MM.1S (cell line): ENCODE data around the gene COA3.
A peak's percentile ranks its signal among the peaks of the same experiment; 100 is the strongest.

Source experiments
- DNase-seq: peaks from one replicate; pipeline ENCODE4 v3.0.0-alpha.2; 2015
- H2AFZ ChIP-seq: fragments of 300-600 bp; sonication (generic); 2 replicates; pipeline ENCODE4 v1.6.0; 2016; ENCODE audit warnings: antibody characterized with exemption, low read length
- H3F3A ChIP-seq: fragments of 300-600 bp; sonication (generic); 2 replicates; pipeline ENCODE4 v1.6.1; 2016; ENCODE audit warnings: mild to moderate bottlenecking, antibody characterized with exemption, low read length, moderate library complexity, mixed read lengths; ENCODE audit not compliant: insufficient read depth
- H3K27ac ChIP-seq: fragments of 300-600 bp; sonication (generic); 2 replicates; pipeline ENCODE4 v1.5.1; 2016; ENCODE audit warnings: mild to moderate bottlenecking, low read length
- H3K27me3 ChIP-seq: fragments of 300-600 bp; sonication (generic); replicated peaks from 2 replicates; pipeline ENCODE4 v1.6.0; 2016; ENCODE audit warnings: low read length; ENCODE audit not compliant: insufficient read depth
- H3K36me3 ChIP-seq: fragments of 300-600 bp; sonication (generic); replicated peaks from 2 replicates; pipeline ENCODE4 v1.6.1; 2016; ENCODE audit warnings: mild to moderate bottlenecking, low read length, mixed read lengths; ENCODE audit not compliant: insufficient read depth
- H3K4me1 ChIP-seq: fragments of 300-600 bp; sonication (generic); 2 replicates; pipeline ENCODE4 v1.6.1; 2016; ENCODE audit warnings: low read length, mixed read lengths
- H3K4me2 ChIP-seq: fragments of 300-600 bp; sonication (generic); 2 replicates; pipeline ENCODE4 v1.6.0; 2016; ENCODE audit warnings: low read depth, low read length
- H3K4me3 ChIP-seq: fragments of 300-600 bp; sonication (generic); 2 replicates; pipeline ENCODE4 v1.5.1; 2016; ENCODE audit warnings: low read length, mixed read lengths
- H3K79me2 ChIP-seq: fragments of 300-600 bp; sonication (generic); 2 replicates; pipeline ENCODE4 v1.6.1; 2016; ENCODE audit warnings: mixed run types, low read length, mixed read lengths
- H3K9ac ChIP-seq: fragments of 300-600 bp; sonication (generic); 2 replicates; pipeline ENCODE4 v1.6.1; 2016; ENCODE audit warnings: low read length, mixed read lengths
- H3K9me2 ChIP-seq: fragments of 300-600 bp; sonication (generic); replicated peaks from 2 replicates; pipeline ENCODE4 v1.6.1; 2016; ENCODE audit warnings: mild to moderate bottlenecking, low read length, mixed read lengths; ENCODE audit not compliant: insufficient read depth
- H3K9me3 ChIP-seq: fragments of 300-600 bp; sonication (generic); replicated peaks from 2 replicates; pipeline ENCODE4 v1.6.1; 2016; ENCODE audit warnings: mild to moderate bottlenecking, low read length, mixed read lengths; ENCODE audit not compliant: insufficient read depth
- H4K20me1 ChIP-seq: fragments of 300-600 bp; sonication (generic); 2 replicates; pipeline ENCODE4 v1.6.1; 2016; ENCODE audit warnings: mild to moderate bottlenecking, low read length, moderate library complexity, mixed read lengths; ENCODE audit not compliant: insufficient read depth
- EZH2 ChIP-seq: fragments of 300-600 bp; sonication (generic); optimal IDR thresholded peaks from 2 replicates; pipeline ENCODE3; 2017; ENCODE audit warnings: low read depth, mild to moderate bottlenecking, antibody characterized with exemption, low read length, mixed read lengths
- EZH2phosphoT487 ChIP-seq: fragments of 300-600 bp; sonication (generic); IDR thresholded peaks from 2 replicates; pipeline ENCODE4 v1.6.1; 2018; ENCODE audit warnings: antibody characterized with exemption, low read length
- TF ChIP-seq, protein P1 (sequence below): fragments of 300-600 bp; sonication (generic); IDR thresholded peaks from 2 replicates; pipeline ENCODE4 v1.5.1; 2016; ENCODE audit warnings: antibody characterized with exemption, low read length, mixed read lengths

The COA3 gene

DNA sequence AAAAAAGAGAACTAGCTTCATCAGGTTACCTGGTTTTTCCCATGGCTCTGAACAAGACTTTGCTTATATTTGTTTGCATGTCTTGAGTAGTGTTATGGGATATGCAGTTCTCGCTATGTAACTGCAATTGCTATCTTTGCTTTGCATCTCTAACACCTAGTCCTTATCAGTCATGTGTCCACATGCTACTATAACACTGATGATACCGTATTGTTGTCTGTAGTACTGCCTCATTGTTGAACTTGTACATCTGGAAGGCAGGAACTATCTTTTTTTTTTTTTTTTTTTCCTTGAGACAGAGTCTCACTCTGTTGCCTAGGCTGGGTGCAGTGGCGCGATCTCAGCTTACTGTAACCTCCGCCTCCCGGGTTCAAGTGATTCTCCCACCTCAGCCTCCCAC lies 37.2 kb upstream of the COA3 start:
- TF ChIP-seq, protein P1, sequence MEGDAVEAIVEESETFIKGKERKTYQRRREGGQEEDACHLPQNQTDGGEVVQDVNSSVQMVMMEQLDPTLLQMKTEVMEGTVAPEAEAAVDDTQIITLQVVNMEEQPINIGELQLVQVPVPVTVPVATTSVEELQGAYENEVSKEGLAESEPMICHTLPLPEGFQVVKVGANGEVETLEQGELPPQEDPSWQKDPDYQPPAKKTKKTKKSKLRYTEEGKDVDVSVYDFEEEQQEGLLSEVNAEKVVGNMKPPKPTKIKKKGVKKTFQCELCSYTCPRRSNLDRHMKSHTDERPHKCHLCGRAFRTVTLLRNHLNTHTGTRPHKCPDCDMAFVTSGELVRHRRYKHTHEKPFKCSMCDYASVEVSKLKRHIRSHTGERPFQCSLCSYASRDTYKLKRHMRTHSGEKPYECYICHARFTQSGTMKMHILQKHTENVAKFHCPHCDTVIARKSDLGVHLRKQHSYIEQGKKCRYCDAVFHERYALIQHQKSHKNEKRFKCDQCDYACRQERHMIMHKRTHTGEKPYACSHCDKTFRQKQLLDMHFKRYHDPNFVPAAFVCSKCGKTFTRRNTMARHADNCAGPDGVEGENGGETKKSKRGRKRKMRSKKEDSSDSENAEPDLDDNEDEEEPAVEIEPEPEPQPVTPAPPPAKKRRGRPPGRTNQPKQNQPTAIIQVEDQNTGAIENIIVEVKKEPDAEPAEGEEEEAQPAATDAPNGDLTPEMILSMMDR: no peak
- TF ChIP-seq EZH2phosphoT487 (no peak), EZH2 (no peak)
- Histone ChIP-seq H3K27me3 (no peaks in the 10 kb centered on the region), H3K4me2 (no peak overlapping the region), H3K9me2 (no peaks in the 10 kb centered on the region), H4K20me1 (no peaks in the 10 kb centered on the region), H3K9ac (no peak overlapping the region), H3K4me1 (peaks cover 9% of the 10 kb centered on the region), H2AFZ (no peak overlapping the region), H3K9me3 (no peaks in the 10 kb centered on the region), H3K27ac (no peak overlapping the region), H3K4me3 (no peak overlapping the region), H3K36me3 (peaks cover 17% of the 10 kb centered on the region; the same call in 1 of the 2 replicates), H3K79me2 (peaks cover 57% of the 10 kb centered on the region), H3F3A (no peaks in the 10 kb centered on the region; the same call in none of the 2 replicates)
- no peak for DNase-seq

DNA sequence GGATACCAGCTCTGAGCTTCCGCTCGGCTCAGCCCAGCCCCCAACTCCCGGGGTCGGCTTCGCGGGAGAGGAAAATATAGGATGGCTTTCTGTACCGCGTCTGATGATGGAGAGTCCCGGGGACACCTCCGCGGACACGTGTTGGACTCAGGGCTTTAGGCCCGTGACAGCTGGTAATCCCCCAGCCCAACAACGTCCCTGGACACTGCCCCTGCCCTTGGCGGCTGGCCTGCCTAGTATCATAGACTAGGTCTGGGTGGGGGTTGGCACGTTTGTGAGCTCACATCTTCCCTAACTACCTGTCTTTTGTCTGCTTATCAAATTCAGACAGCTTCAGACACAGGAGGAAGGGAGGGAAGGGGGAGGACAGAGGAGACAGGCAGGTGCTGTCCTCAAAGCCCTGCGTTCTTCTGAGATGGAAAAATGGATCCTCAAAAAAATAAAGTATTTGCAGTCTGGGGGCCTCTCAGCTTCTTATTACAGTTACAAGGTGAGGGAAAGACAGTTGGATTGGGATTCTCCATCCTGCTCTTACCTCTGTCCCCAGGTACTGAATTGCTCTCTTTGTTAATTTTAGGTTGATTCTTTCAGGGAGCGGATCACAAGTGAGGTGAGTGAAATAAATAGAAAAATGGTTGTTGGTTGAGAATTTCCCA lies 35.4 kb upstream of the COA3 start:
- Histone ChIP-seq H3K4me2 (peak overlapping the region; percentile 87), H3K27ac (peak overlapping the region; percentile 66; the same call in 1 of the 2 replicates), H3K4me3 (peak overlapping the region; percentile 100), H3F3A (no peaks in the 10 kb centered on the region; the same call in none of the 2 replicates), H3K9me2 (no peaks in the 10 kb centered on the region), H3K36me3 (peaks cover 11% of the 10 kb centered on the region; the same call in 1 of the 2 replicates), H2AFZ (peak overlapping the region; percentile 83), H3K9ac (peak overlapping the region; percentile 90), H3K79me2 (peaks cover 57% of the 10 kb centered on the region), H3K27me3 (no peaks in the 10 kb centered on the region), H3K9me3 (no peaks in the 10 kb centered on the region), H3K4me1 (peaks cover 9% of the 10 kb centered on the region), H4K20me1 (no peaks in the 10 kb centered on the region)
- TF ChIP-seq EZH2: no peak
- no peak for TF ChIP-seq EZH2phosphoT487
- DNase-seq: peak; percentile 11

DNA sequence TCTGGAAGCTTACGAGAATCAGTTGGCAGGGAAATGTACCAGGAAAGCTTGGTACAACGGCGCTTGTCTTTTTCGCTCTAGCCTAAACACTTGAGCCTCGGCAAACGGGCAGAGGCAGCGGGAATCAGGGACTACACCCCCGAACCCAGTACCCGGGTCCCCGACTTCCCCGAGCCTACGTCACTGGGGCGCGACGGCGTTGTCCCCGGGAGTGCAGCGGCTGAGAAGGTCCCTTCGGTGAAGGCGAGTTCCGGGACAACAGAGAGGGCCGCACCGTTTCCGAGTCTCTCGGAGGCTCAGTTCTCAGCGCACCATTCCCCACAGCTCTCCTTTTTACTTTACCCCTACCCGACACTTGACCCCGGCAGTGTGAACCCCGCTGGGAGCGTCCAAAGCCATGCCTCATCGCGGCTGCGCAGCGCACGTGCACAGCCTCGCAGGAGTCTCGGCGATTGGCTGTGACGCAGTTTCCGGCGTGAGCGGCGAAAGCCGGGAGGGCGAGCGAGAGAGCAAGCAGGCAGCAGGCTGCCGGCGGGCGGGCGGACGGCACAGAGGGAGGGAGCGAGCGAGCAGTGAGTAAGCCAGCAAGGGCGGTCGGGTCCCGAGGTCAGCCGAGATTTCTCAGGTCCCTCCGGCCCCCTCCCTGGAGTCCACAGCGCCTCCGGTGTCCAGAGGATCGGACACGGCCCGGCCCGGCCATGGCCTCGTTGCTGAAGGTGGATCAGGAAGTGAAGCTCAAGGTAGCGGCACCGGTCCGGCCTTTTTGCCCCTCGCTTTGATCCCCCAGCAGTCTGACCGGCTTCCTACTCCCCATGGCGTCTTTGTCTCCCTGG lies 34.6 kb upstream of the COA3 start, which contains the start of gene PSME3:
Gene PSME3 (plus strand): TSS at position 464 of the 833 bp plus-strand sequence. CDS start 235 bp downstream, at position 699.
- H3K27me3 ChIP-seq: no peaks in the 10 kb centered on the region
- DNase-seq: peak; percentile 94
- peaks cover 5% of the 10 kb centered on the region; the same call in 1 of the 2 replicates for H3K36me3 ChIP-seq
- H4K20me1 ChIP-seq: no peaks in the 10 kb centered on the region
- peak within 1 kb of the TSS; percentile 66; the same call in 1 of the 2 replicates for H3K27ac ChIP-seq
- H3K9ac ChIP-seq: peak within 1 kb of the TSS; percentile 90
- H3K4me2 ChIP-seq: peak within 1 kb of the TSS; percentile 87
- peaks cover 52% of the 10 kb centered on the region for H3K79me2 ChIP-seq
- no peaks in the 10 kb centered on the region for H3K9me3 ChIP-seq
- H3K4me1 ChIP-seq: peaks cover 9% of the 10 kb centered on the region
- peak within 1 kb of the TSS; percentile 83 for H2AFZ ChIP-seq
- H3K9me2 ChIP-seq: no peaks in the 10 kb centered on the region
- peak within 1 kb of the TSS; percentile 100 for H3K4me3 ChIP-seq
- H3F3A ChIP-seq: no peaks in the 10 kb centered on the region; the same call in none of the 2 replicates
- TF ChIP-seq EZH2phosphoT487: no peak
- TF ChIP-seq EZH2: no peak
- TF ChIP-seq, protein P1: no peak
